Measurements from ENCODE around the gene GATA5.

The GATA5 gene

GRCh38 chr20:62451156-62451767, 24.5 kb downstream of the GATA5 start:
- DNase-seq, result no peak

- no peak for DNase-seq
Observed at GRCh38 chr20:62449951-62450691, 25.7 kb downstream of the GATA5 start.

- no peak for DNase-seq
Observed at GRCh38 chr20:62448788-62449187, 27.0 kb downstream of the GATA5 start.

- DNase-seq, result no peak
Observed at GRCh38 chr20:62448038-62448437, 27.8 kb downstream of the GATA5 start.

- no peak for DNase-seq
Observed at GRCh38 chr20:62446888-62447869, 28.6 kb downstream of the GATA5 start.

GRCh38 chr20:62446481-62446880, 29.3 kb downstream of the GATA5 start:
- no peak for DNase-seq

GRCh38 chr20:62445553-62446340, 30.0 kb downstream of the GATA5 start:
- DNase-seq, result no peak

- DNase-seq, result no peak
Observed at GRCh38 chr20:62444286-62444685, 31.5 kb downstream of the GATA5 start.

GRCh38 chr20:62441987-62442539, 33.7 kb downstream of the GATA5 start:
- no peak for DNase-seq

GRCh38 chr20:62439218-62439617, 36.6 kb downstream of the GATA5 start:
- no peak for DNase-seq

GRCh38 chr20:62437927-62438326, 37.9 kb downstream of the GATA5 start:
- no peak for DNase-seq

GRCh38 chr20:62437496-62437895, 38.3 kb downstream of the GATA5 start:
- no peak for DNase-seq

GRCh38 chr20:62436692-62437091, 39.1 kb downstream of the GATA5 start:
- DNase-seq, result no peak

- DNase-seq, result no peak
Observed at GRCh38 chr20:62433658-62434497, 41.9 kb downstream of the GATA5 start.

- no peak for DNase-seq
Observed at GRCh38 chr20:62430866-62431447, 44.8 kb downstream of the GATA5 start.

- no peak for DNase-seq
Observed at GRCh38 chr20:62430311-62430853, 45.4 kb downstream of the GATA5 start.

GRCh38 chr20:62429455-62430310, 46.1 kb downstream of the GATA5 start:
- DNase-seq, result no peak

- no peak for DNase-seq
Observed at GRCh38 chr20:62428396-62429295, 47.1 kb downstream of the GATA5 start.

GRCh38 chr20:62428002-62428372, 47.8 kb downstream of the GATA5 start:
- no peak for DNase-seq

Measured in activated CD4-positive, alpha-beta T cell treated with anti-CD3 and anti-CD28 coated beads, Interleukin-2, amount 50 U/mL, for 1 hour (primary cell).